HG03135 (cell line): ENCODE measurements around the gene TNK1.

ENCODE experiments used
- ATAC-seq: cut with Tn5 transposase; IDR thresholded peaks from one replicate; pipeline ENCODE4 v1.9.1; 2021; ENCODE audit warnings: mild to moderate bottlenecking, moderate library complexity; ENCODE audit not compliant: unreplicated experiment

TNK1 gene

DNA sequence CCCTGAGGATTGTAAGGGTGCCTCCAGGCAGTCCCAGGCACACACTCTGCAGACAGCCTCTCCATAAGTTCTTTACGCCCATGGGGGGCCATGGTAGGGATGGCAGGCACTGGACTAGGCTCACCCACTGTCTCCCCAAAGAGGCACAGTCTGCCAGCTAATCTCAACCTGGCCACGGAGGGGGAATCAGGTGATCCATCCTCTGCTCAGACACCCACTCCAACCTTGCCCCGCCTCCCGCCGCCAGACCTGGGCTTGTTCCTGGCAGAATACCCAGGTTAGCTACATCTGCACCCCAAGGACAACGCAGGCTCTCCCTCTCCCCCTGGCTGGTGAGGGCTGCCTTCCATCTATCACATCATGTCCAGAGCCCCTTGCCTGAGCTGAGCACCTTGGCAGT is 28.0 kb downstream of the TNK1 start:
- ATAC-seq, result no peak

DNA sequence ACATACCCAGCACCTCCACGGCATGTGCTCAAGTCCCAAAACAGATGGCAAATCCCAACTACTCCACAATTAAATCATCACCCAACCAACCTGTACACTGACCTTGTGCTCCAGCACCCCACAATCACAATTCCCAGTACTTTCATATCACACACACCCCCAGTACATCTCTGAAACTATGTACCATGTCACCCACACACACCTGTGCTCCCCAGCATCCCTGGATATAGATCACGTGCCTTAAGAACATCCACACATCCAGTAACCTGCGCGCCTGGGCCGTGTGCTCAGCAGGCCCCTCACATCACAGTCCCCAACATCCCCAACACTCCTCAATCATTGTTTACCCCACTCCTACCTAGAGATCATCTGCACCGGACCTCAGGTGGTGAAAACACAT is 28.8 kb downstream of the TNK1 start:
- no peak for ATAC-seq

DNA sequence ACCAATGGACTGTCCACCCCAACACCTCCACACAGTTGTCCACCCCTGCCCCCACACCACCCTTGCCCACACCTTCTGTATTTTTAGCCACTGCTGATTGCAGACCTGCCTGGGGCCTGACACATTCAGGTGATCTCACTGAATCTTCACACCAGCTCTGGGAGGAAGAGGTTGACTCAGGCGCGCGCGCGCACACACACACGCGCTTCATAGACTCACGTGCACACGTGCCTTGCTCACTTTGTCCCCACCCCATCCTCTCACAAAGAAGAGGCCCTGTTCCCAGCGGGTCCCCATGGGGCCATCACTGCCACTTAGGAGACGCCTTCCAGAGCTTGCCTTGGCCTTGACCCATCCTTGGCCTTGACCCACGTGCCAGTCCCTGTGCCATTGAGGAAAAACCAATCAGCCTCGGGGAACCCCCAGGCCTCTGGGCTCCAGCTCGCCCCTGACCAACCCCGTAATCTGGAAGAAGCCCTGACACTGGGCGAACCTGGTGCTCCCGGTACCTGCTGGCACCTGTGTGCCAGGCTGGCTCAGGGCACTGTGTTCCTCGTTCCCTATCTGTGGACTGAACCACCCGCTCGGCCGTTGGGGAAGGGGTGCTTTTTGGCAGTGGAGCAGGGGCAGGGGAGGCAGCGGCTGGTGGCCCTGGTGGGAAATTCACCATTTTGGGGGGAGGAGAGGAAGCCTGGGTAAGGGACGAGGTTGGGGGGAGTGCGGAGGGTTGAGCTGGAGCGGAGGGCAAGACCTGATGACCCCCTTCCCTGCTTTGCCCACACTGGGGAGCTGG is 29.9 kb downstream of the TNK1 start:
- ATAC-seq, result no peak

DNA sequence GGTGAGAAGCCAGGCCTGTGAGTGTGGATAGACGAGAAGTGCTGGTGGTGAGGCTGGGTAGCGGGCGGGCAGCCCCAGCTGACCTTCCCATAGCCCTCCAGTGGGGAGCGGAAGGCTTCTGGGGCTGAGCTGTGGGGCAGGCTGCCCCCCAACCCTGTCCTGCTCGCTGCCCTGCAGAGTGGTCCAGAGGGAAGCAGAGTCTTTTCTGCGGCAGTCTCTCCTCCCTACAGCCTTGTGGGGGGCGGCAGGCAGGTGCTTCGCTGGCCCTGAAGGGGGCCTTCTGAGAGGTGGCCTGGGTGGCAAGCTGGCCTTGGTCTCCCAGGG is 30.5 kb downstream of the TNK1 start:
- no peak for ATAC-seq

DNA sequence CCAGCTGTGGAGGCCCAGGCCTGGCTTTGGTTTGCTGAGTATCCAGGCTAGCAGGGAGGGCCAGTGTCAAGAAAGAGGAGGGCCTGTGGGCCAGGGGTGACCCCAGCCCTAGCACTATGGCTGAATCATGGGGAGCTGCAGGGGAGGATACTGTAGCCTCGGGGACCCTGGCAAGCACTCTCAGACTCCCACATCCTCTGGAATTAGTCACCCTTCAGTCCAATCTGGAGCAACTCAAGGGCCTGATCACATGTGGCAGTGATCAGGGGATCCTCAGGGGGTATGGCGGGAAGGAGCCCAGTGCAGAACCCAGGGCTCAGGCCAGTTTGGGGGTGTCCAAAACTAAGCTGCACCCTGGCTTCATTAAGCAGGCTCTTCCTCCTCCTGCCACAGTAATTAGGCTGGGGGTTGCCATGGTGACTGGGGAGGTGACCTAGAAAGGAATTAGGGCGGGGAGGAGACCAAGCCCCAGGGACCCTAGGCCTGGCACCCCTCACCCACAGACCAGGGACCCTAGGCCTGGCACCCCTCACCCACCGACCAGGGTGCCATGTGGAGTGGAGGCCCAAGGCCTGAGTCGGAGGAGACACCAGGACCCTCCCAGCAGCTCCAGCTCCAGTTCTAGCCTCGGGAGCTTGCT is 32.6 kb downstream of the TNK1 start:
- no peak for ATAC-seq

DNA sequence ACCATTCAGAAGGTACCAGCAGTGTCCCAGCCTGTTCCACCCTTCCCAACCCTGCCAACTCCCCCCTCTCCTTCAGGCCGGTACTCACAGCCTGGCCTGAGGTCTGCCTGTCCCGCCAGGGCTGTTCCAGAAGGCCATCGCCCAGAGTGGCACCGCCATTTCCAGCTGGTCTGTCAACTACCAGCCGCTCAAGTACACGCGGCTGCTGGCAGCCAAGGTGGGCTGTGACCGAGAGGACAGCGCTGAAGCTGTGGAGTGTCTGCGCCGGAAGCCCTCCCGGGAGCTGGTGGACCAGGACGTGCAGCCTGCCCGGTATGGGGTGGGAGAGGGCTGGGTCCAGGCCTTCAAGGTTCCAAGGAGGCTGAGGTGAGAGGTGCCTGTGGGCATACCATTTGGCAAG is 33.9 kb downstream of the TNK1 start:
- ATAC-seq, result no peak

DNA sequence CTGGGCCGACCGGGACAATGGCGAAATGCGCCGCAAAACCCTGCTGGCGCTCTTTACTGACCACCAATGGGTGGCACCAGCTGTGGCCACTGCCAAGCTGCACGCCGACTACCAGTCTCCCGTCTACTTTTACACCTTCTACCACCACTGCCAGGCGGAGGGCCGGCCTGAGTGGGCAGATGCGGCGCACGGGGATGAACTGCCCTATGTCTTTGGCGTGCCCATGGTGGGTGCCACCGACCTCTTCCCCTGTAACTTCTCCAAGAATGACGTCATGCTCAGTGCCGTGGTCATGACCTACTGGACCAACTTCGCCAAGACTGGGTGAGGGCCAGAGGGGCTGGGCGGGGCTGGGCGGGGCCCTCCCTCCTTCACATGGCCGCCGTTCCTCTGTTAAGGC is 34.9 kb downstream of the TNK1 start:
- ATAC-seq, result no peak

DNA sequence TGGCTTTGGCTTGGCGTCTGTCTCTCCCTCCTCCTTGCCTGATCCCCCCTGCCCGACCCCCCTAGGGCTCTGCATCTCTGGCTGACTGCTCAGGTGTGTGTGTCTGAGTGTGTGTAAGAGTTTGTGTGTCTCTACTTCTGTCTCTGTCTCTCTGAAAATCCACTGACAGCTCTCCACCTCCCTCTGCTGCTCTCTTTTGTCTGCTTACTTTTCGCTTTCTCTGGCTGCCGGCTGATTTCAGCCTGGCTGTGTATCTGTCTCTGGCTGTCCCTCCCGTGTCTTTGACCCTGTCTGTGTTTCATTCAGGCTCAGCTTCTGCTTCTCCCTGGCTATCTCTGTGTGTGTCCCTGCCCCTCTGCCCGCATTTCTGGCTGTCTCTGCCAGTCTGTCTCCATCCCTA is 35.4 kb downstream of the TNK1 start:
- no peak for ATAC-seq

DNA sequence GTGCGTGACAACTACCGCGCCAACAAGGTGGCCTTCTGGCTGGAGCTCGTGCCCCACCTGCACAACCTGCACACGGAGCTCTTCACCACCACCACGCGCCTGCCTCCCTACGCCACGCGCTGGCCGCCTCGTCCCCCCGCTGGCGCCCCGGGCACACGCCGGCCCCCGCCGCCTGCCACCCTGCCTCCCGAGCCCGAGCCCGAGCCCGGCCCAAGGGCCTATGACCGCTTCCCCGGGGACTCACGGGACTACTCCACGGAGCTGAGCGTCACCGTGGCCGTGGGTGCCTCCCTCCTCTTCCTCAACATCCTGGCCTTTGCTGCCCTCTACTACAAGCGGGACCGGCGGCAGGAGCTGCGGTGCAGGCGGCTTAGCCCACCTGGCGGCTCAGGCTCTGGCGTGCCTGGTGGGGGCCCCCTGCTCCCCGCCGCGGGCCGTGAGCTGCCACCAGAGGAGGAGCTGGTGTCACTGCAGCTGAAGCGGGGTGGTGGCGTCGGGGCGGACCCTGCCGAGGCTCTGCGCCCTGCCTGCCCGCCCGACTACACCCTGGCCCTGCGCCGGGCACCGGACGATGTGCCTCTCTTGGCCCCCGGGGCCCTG is 36.3 kb downstream of the TNK1 start:
- no peak for ATAC-seq

DNA sequence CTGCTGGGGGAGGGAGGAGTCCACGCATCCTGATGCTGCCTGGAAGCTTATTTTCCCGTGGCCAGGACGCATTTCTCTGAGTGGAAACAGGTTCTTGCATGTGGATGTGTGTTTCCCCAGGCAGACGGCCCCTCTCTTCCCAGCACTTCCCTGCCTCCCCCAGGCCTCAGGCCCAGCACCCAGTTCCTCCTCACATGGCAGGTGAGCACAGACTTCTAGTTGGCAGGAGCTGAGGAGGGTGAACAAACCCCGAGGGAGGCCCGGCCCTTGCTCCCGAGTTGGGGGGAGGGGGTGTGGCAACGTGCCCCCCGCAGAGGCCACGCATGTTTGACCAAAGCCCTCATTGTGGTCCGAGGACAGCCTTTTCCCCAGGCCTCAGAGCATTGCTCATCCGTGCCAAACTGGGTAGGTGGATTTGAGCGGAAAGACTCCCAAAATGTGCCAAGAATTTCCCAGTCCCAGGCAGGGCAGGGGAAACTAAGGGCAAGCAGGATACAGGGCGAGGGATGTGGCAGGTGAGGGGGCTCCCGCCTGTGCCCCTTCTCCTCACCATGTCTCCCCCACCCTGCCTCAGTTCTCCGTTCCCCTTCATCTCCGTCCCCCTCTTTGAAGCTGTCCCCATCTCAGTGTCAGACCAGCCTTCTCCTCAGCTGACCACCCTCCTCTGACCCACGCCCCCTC is 37.7 kb downstream of the TNK1 start:
- no peak for ATAC-seq

DNA sequence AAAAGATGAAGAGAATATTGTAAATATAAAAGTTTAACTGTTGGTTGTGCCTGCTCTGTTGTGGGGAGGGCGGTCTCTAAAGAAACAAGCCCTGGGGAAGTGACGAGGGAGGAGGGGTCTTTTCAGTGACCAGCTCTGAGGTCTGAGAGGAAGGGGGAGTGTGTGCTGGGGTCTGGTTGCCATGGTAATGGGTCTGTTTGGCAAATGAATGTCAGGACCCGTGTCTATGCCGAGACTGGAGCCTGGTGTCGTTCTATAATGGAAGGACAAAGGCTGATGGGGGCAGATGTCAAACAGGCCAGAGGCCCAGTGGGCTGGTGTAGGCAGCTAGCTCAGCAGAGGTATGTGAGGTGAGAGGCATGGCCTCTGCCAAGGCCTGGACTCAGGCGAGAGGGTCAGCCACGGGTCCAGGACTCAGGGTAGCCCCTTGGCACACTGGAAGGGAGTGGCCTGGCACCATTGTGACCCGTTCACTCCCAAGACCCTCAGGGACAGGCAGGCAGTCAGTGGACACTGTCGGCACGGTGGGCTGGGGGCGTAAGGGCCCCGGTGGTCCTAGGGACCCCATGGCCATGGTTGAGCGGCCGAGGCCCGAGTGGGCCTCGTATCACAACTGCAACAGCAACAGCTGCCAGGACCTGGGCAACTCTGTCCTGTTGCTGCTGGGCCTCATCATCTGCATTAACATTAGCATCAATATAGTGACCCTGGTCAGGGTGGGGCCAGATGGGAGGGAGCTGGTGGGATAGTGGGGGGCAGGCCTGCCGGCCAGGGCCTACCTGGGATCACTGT is 39.1 kb downstream of the TNK1 start, which contains the start of gene SPEM1:
TSS of gene SPEM1 (plus strand) at position 506 of the 792 bp plus-strand sequence. CDS start at position 567, 61 bp downstream.
- no peak for ATAC-seq

DNA sequence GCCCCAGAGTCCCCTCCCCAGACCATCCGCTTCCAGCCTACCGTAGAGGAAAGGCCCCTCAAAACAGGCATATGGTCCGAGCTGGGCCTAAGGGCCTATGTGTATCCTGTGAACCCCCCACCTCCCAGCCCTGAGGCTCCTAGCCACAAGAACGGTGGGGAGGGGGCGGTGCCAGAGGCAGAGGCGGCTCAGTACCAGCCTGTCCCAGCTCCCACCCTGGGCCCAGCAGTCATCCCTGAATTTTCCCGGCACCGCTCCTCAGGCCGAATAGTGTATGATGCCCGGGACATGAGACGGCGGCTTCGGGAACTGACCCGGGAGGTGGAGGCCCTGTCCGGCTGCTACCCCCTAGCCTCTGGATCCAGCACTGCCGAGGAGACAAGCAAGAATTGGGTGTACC is 40.3 kb downstream of the TNK1 start:
- ATAC-seq, result no peak

DNA sequence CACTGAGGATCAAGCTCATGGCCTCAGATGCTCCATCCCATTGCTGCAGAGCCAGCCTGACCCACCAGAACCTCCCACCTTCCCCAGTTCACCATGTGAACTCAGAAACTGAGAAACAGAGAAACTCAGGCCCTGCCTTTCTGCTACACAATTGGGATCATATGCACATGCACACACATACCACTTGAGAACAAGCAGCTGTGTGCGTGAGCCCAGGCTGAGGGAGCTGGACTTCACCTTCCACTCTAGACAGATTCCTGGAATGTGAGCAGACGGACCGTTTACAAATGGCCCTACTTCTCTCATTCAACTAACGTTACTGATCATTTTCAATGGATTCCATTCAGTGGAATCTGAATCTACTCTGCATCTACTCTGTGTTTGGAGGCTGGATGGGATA is 42.8 kb downstream of the TNK1 start:
- no peak for ATAC-seq

DNA sequence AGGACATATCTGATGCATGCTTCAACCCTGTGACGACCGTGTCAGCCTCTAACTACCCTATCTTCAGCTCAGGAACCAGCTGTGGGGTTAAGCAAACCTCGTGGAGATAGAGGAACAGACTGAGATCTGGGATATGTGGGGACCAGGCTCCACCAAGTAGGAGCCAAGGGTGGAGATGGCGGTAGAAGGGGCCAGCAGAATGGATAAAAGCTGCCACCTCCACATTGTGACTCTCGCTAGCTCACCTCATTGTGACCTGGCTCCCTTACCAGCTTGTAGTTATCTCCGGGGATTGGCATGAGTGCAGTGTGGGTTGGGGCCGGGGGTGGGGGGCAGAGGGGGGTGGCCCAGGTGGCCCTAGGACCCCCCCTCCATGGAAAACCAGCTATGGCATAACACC is 44.4 kb downstream of the TNK1 start, which contains the start of gene SPEM2:
TSS of gene SPEM2 (plus strand) at position 301 of the 400 bp plus-strand sequence. CDS start at position 374, 73 bp downstream.
- no peak for ATAC-seq

DNA sequence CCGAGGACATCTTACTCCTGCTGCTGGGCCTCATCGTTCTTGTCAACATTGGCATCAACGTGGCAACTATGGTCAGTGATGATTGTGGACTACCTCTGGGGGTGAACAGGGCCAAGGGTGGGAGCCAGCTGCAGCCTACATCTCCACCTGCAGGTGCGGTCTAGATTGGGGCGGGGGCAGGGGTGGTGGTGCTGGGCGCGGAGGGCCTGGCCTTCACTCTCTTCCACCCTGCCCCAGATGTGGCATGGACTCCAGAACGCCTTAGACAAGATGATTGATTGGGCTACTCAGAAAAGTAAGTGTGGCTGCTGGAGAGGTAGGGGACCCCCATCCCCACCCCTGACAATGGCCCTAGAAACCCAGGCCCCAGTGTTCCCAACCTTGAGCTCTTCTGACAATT is 44.9 kb downstream of the TNK1 start:
- ATAC-seq, result no peak

DNA sequence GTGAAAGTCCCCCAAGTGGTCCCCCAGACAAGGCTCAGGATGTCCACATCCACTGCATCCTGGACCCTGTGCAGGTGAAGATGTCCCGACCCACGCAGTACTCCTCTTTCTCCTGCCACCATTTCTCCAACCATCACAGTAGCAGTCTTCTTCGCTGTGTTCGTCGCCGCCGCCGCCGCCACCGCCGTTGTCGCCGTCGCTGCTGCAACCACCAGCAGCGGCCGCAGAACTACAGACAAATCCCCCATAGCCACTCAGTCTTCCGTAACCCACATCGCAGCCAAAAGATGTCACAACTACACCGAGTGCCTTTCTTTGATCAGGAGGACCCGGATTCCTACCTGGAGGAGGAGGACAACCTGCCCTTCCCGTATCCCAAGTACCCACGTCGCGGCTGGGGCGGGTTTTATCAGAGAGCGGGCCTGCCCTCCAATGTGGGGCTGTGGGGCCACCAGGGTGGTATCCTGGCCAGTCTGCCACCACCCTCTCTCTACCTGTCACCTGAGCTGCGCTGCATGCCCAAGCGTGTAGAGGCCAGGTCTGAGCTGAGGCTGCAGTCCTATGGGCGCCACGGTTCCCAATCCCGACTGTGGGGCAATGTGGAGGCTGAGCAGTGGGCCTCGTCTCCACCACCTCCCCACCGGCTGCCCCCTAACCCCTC is 45.4 kb downstream of the TNK1 start:
- no peak for ATAC-seq

DNA sequence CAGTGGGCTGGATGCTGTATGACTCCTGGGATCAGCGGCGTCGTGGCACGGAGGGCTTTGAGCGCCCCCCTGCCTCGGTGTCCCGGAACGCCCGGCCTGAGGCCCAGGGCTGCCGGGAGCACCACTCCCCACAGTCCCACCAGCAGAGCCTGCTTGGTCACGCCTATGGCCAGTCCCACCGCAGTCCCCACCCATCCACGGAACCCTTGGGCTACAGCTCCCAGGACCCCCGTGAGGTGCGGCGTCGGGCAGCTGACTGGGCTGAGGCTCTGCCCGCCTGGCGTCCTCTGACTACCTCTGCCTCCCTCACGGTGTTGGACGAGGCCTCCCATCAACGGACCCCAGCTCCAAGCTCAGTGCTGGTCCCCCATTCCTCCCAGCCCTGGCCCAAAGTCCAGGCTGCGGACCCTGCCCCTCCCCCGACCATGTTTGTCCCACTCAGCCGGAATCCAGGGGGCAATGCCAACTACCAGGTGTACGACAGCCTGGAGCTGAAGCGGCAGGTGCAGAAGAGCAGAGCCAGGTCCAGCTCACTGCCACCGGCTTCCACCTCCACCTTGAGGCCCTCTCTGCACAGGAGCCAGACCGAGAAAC is 46.1 kb downstream of the TNK1 start:
- no peak for ATAC-seq

DNA sequence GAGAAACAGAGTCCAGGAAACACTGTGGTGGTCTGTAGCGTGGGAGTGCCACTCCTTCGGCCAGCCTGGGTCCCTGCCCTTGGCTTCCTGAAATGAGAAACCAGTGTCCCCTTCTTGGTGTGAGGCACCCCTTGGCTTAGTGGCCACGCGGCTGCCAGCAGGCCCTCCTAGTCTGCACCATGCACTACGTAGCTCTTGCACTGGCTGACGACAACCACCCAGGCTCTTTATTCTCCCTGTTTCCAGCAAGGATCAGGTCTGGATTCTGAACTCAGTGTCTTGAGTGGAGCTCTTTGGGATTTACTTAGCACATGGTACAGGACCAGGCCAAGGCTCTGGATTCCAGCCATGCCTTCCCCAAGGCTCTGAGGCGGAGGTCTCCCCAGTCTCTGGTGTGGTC is 46.7 kb downstream of the TNK1 start:
- no peak for ATAC-seq

DNA sequence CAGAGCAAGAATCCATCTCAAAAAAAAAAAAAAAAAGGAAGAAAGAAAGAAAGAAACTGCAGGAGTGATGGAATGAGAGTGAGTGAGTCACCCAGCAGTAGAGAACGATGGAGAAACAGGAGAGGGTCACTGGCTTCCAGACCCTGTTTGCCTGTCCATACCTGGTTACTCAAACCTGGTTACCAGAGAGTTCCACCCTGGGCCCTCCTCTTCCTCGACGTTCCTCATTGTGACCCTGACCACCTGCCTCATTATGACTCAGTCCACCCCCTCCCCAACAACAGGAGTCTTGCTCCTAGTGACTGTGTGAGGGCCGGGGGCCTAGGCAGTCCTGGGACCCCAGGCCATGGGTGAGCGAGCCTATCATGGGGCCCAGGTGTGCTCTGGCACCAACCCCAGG is 47.7 kb downstream of the TNK1 start, which contains the start of gene SPEM3:
TSS of gene SPEM3 (plus strand) at position 301 of the 400 bp plus-strand sequence. CDS start at position 347, 46 bp downstream.
- ATAC-seq, result no peak

DNA sequence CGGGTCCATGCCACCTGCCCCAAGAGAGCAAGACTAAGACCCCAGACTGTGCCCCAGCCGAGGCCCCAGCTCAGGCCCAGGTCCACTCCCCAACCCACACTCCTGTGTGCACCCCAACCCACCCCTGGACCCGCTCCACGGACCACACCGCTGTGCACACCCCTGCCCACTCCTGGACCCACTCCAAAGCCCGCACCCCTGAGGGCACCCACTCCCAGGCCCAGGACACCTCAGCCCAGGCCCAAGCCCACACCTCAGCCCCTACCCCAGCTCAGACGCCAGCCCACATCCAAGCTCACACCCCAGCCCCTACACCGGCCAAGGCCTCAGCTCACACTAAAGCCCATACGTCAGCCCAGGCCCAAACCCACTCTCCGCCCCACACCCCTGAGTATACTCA is 48.8 kb downstream of the TNK1 start:
- no peak for ATAC-seq
